H1 (cell line): ENCODE results near the gene RNF149. TPM values are rescaled to one million over a fixed set of nuclear protein-coding genes. Genes with fewer than 3 reads are reported as not detected.

Experiments used
- CTCF ChIA-PET: fragments of 300-600 bp; sonication (Branson Sonifier 250); formaldehyde crosslinking; loops from one replicate; lab custom pipeline; 2021; ENCODE audit not compliant: partially characterized antibody; lab: Charles Lee
- POLR2A ChIA-PET: fragments of 300-600 bp; sonication (Branson Sonifier 250); formaldehyde crosslinking; loops from one replicate; lab custom pipeline; 2021; ENCODE audit warnings: inconsistent platforms; ENCODE audit not compliant: partially characterized antibody; lab: Charles Lee
- DNase-seq, 2 experiments: peaks; one replicate each; pipeline versions ENCODE4 v3.0.0 to v3.0.0-alpha.2; 2010 to 2022; ENCODE audit warnings: low spot score in 2 of 2, low read depth in 1 of 2, mixed read lengths in 1 of 2
- FAIRE-seq: peaks from 2 replicates; lab custom pipeline; 2011; peaks lifted over from hg19 to GRCh38; lab: Jason Lieb, UNC
- H2AFZ ChIP-seq: 2 replicates; pipeline ENCODE4 v1.8.1; 2012; ENCODE audit warnings: low read length, inconsistent platforms
- H2AK5ac ChIP-seq: 2 replicates; pipeline ENCODE4 v1.6.1; 2013; ENCODE audit warnings: low read depth, low read length
- H2BK120ac ChIP-seq: replicated peaks from 2 replicates; pipeline ENCODE3; 2013; ENCODE audit warnings: low read depth, low read length, inconsistent platforms
- H2BK12ac ChIP-seq: 2 replicates; pipeline ENCODE4 v1.6.1; 2013; ENCODE audit warnings: low read depth, low read length
- H2BK15ac ChIP-seq: 2 replicates; pipeline ENCODE4 v1.6.1; 2013; ENCODE audit warnings: low read length
- H2BK20ac ChIP-seq: 2 replicates; pipeline ENCODE4 v1.6.1; 2013; ENCODE audit warnings: low read length
- H2BK5ac ChIP-seq: 2 replicates; pipeline ENCODE4 v1.6.1; 2013; ENCODE audit warnings: low read depth, low read length
- H3K14ac ChIP-seq: 2 replicates; pipeline ENCODE4 v1.6.1; 2013; ENCODE audit warnings: inconsistent platforms; ENCODE audit not compliant: insufficient read length
- H3K18ac ChIP-seq: 2 replicates; pipeline ENCODE4 v1.6.1; 2013; ENCODE audit warnings: low read length; ENCODE audit errors: extremely low read depth
- H3K23ac ChIP-seq: 2 replicates; pipeline ENCODE4 v1.6.1; 2013; ENCODE audit warnings: inconsistent platforms; ENCODE audit not compliant: insufficient read length
- H3K23me2 ChIP-seq: 2 replicates; pipeline ENCODE4 v1.6.1; 2013; ENCODE audit warnings: low read depth, low read length
- H3K27ac ChIP-seq: 2 replicates; pipeline ENCODE4 v1.6.1; 2011; ENCODE audit warnings: low read depth, low read length, inconsistent platforms
- H3K27me3 ChIP-seq, 4 experiments: replicated peaks in 1 of 4; 1 replicate in 1 of 4; 2 replicates in 3 of 4; pipeline versions ENCODE4 v1.6.1 to v1.8.1; 2011 to 2013; ENCODE audit warnings: low read length in 3 of 4, mild to moderate bottlenecking in 3 of 4, inconsistent platforms in 2 of 4, mixed read lengths in 2 of 4, moderate library complexity in 1 of 4; ENCODE audit not compliant: control insufficient read depth in 3 of 4, insufficient read depth in 3 of 4; ENCODE audit errors: extremely low read depth in 1 of 4
- H3K36me3 ChIP-seq, 4 experiments: 2 replicates each; pipeline versions ENCODE4 v1.6.1 to v1.8.1; 2011 to 2013; ENCODE audit warnings: mild to moderate bottlenecking in 4 of 4, low read length in 3 of 4, moderate library complexity in 2 of 4, control low read depth in 1 of 4, inconsistent platforms in 1 of 4; ENCODE audit not compliant: insufficient read depth in 4 of 4, control insufficient read depth in 2 of 4
- H3K4ac ChIP-seq: replicated peaks from 2 replicates; pipeline ENCODE3; 2013; ENCODE audit warnings: low read length, low read depth, mixed read lengths, inconsistent platforms; ENCODE audit not compliant: insufficient read length
- H3K4me1 ChIP-seq, 4 experiments: replicated peaks in 1 of 4; 1 replicate in 1 of 4; 2 replicates in 3 of 4; pipeline versions ENCODE4 v1.6.1 to v1.8.1; 2011 to 2013; ENCODE audit warnings: low read length in 3 of 4, inconsistent platforms in 2 of 4, mixed read lengths in 1 of 4; ENCODE audit not compliant: insufficient read depth in 4 of 4, control insufficient read depth in 3 of 4
- H3K4me2 ChIP-seq, 2 experiments: 2 replicates each; pipeline versions ENCODE4 v1.6.1 to v1.8.1; 2011 to 2013; ENCODE audit warnings: low read depth in 2 of 2, low read length in 2 of 2, control low read depth in 1 of 2, inconsistent platforms in 1 of 2, mild to moderate bottlenecking in 1 of 2; ENCODE audit not compliant: insufficient read depth in 1 of 2
- H3K4me3 ChIP-seq, 4 experiments: fragments of 200-600, 300-600 bp in 1 of 4; sonication (generic), shearing (Covaris generic), sonication (Bioruptor Twin) in 1 of 4; 2 replicates each; pipeline versions ENCODE4 v1.5.1 to v1.8.1; 2011 to 2016; ENCODE audit warnings: low read length in 4 of 4, low read depth in 3 of 4, control low read depth in 2 of 4, inconsistent platforms in 2 of 4, mild to moderate bottlenecking in 2 of 4, mixed read lengths in 1 of 4, moderate library complexity in 1 of 4; ENCODE audit not compliant: insufficient read depth in 2 of 4; ENCODE audit errors: extremely low read depth in 1 of 4
- H3K56ac ChIP-seq: replicated peaks from 2 replicates; pipeline ENCODE3; 2013; ENCODE audit warnings: low read depth, mild to moderate bottlenecking, mixed read lengths, low read length, inconsistent platforms; ENCODE audit not compliant: insufficient read length
- H3K79me1 ChIP-seq: 2 replicates; pipeline ENCODE4 v1.6.1; 2013; ENCODE audit warnings: low read depth, low read length, control low read depth
- H3K79me2 ChIP-seq, 2 experiments: 2 replicates each; pipeline versions ENCODE4 v1.6.1 to v1.8.1; 2012 to 2013; ENCODE audit warnings: low read length in 2 of 2, mild to moderate bottlenecking in 2 of 2, inconsistent platforms in 1 of 2; ENCODE audit not compliant: insufficient read depth in 2 of 2, control insufficient read depth in 1 of 2
- H3K9ac ChIP-seq, 4 experiments: replicated peaks in 1 of 4; 1 replicate in 1 of 4; 2 replicates in 3 of 4; pipeline versions ENCODE4 v1.6.1 to v1.8.1; 2011 to 2013; ENCODE audit warnings: low read depth in 3 of 4, low read length in 3 of 4, control low read depth in 2 of 4, mild to moderate bottlenecking in 2 of 4, moderate library complexity in 2 of 4, inconsistent platforms in 1 of 4; ENCODE audit errors: extremely low read depth in 1 of 4
- H3K9me3 ChIP-seq, 2 experiments: 2 replicates each; pipeline versions ENCODE4 v1.6.1 to v1.8.1; 2012 to 2013; ENCODE audit warnings: mild to moderate bottlenecking in 2 of 2, moderate library complexity in 2 of 2, control low read depth in 1 of 2, inconsistent platforms in 1 of 2, low read depth in 1 of 2, low read length in 1 of 2, mixed read lengths in 1 of 2; ENCODE audit not compliant: insufficient read depth in 2 of 2
- H4K20me1 ChIP-seq, 2 experiments: replicated peaks in 1 of 2; 2 replicates each; pipeline versions ENCODE3 to v1.8.1; 2011 to 2013; ENCODE audit warnings: inconsistent platforms in 2 of 2, low read length in 2 of 2, mild to moderate bottlenecking in 1 of 2; ENCODE audit not compliant: insufficient read depth in 2 of 2, control insufficient read depth in 1 of 2
- H4K5ac ChIP-seq: 2 replicates; pipeline ENCODE4 v1.6.1; 2013; ENCODE audit warnings: low read length, low read depth, mixed read lengths, inconsistent platforms; ENCODE audit not compliant: insufficient read length
- H4K8ac ChIP-seq: 2 replicates; pipeline ENCODE4 v1.8.0; 2013; ENCODE audit warnings: mild to moderate bottlenecking, moderate library complexity, low read length, inconsistent platforms; ENCODE audit not compliant: insufficient read depth; ENCODE audit errors: extremely low read depth
- H4K91ac ChIP-seq: replicated peaks from 2 replicates; pipeline ENCODE3; 2013; ENCODE audit warnings: low read length, mixed read lengths, inconsistent platforms; ENCODE audit not compliant: insufficient read length
- CBX5 ChIP-seq: fragments of 300-800, 300-1000 bp; sonication (generic); IDR thresholded peaks from 2 replicates; pipeline ENCODE4 v1.7.1; 2016; ENCODE audit warnings: antibody characterized with exemption, low read length, low read depth
- FOSL1 ChIP-seq: IDR thresholded peaks from 2 replicates; pipeline ENCODE4 v1.6.1; 2011; ENCODE audit warnings: mild to moderate bottlenecking, low read depth, low read length, moderate library complexity; ENCODE audit not compliant: insufficient read depth
- NANOG ChIP-seq: IDR thresholded peaks from 2 replicates; pipeline ENCODE4 v1.6.1; 2011; ENCODE audit warnings: low read length, low read depth, mild to moderate bottlenecking, inconsistent platforms; ENCODE audit not compliant: insufficient read depth, poor library complexity, severe bottlenecking
- PHF8 ChIP-seq: fragments of 200-600 bp; sonication (generic); conservative IDR thresholded peaks from 2 replicates; pipeline ENCODE4 v1.7.1; 2012; ENCODE audit warnings: low read depth, mild to moderate bottlenecking, inconsistent platforms, low read length, moderate library complexity
- POLR2A ChIP-seq, 2 experiments: IDR thresholded peaks; 1 replicate in 1 of 2; 2 replicates in 1 of 2; pipeline ENCODE4 v1.6.1; 2011; ENCODE audit warnings: low read depth in 2 of 2, low read length in 2 of 2, mild to moderate bottlenecking in 2 of 2; ENCODE audit errors: control extremely low read depth in 1 of 2
- RAD21 ChIP-seq, 2 experiments: IDR thresholded peaks in 1 of 2; conservative IDR thresholded peaks in 1 of 2; 2 replicates each; pipeline ENCODE4 v1.6.1; 2011; ENCODE audit warnings: low read depth in 2 of 2, low read length in 2 of 2, improper control_type of control experiment in 1 of 2, inconsistent platforms in 1 of 2, mild to moderate bottlenecking in 1 of 2, moderate library complexity in 1 of 2
- RNF2 ChIP-seq: fragments of 200-900, 300-1000 bp; sonication (generic); IDR thresholded peaks from 2 replicates; pipeline ENCODE4 v1.7.1; 2016; ENCODE audit warnings: borderline replicate concordance, low read depth, mild to moderate bottlenecking, antibody characterized with exemption, low read length; ENCODE audit not compliant: poor library complexity, severe bottlenecking; ENCODE audit errors: missing control alignments
- RXRA ChIP-seq: IDR thresholded peaks from 2 replicates; pipeline ENCODE4 v1.6.1; 2011; ENCODE audit warnings: low read depth, mild to moderate bottlenecking, low read length, moderate library complexity; ENCODE audit not compliant: insufficient read depth
- SUZ12 ChIP-seq: fragments of 200-600 bp; sonication (generic); IDR thresholded peaks from 2 replicates; pipeline ENCODE4 v1.6.1; 2012; ENCODE audit warnings: mild to moderate bottlenecking, inconsistent platforms, low read length, moderate library complexity, mixed read lengths
- ZNF274 ChIP-seq: IDR thresholded peaks from 2 replicates; pipeline ENCODE4 v1.7.0; 2012; ENCODE audit warnings: low read length, borderline replicate concordance; ENCODE audit errors: extremely low read depth
- WGBS, 2 experiments: shearing (Covaris generic) in 1 of 2; methylation state at CpG; one replicate each; pipeline versions ENCODE4 v1.1.6 to v1.1.7; 2013 to 2015; ENCODE audit warnings: low lambda C conversion rate in 2 of 2, mixed read lengths in 2 of 2, inconsistent platforms in 1 of 2, low coverage in 1 of 2, missing lambda C conversion rate in 1 of 2; ENCODE audit not compliant: insufficient replicate concordance in 2 of 2, insufficient coverage in 1 of 2, insufficient read length in 1 of 2; ENCODE audit errors: extremely low coverage in 1 of 2, missing lambda C conversion rate in 1 of 2; 5-methylcytosine and 5-hydroxymethylcytosine counted together
- polyA plus RNA-seq, 7 experiments: library from polyadenylated mRNA; depleted of rRNA in 3 of 7; stranded (reverse) in 5 of 7; unstranded in 2 of 7; fragments of >200 nt in 5 of 7; fragments of 200-250 nt in 2 of 7; gene quantifications; 1 replicate in 5 of 7; 2 replicates in 1 of 7; 4 replicates in 1 of 7; pipeline versions ENCODE4 v1.2.1 to v1.2.3, GENCODE V29; 2011 to 2013; ENCODE audit warnings: missing spikeins in 2 of 7, mixed read lengths in 2 of 7
- total RNA-seq: library from RNA; stranded (reverse); fragmentation: NEBNext Ultra II Directional; extraction: Animal tissue kit (Norgen Biotek cat#: 25700); gene quantifications from 2 replicates; pipeline ENCODE4 v1.2.1, GENCODE V29; 2021
- TF ChIP-seq, protein P1 (sequence below): IDR thresholded peaks from 2 replicates; pipeline ENCODE4 v1.6.1; 2012; ENCODE audit warnings: low read length, inconsistent platforms

Gene RNF149
- total and polyA plus RNA-seq, 2 of the 8 experiments (the other 6 are each of a cell fraction or from before 2014, with no cell fraction given), result 16.6 to 28.2 TPM

DNA sequence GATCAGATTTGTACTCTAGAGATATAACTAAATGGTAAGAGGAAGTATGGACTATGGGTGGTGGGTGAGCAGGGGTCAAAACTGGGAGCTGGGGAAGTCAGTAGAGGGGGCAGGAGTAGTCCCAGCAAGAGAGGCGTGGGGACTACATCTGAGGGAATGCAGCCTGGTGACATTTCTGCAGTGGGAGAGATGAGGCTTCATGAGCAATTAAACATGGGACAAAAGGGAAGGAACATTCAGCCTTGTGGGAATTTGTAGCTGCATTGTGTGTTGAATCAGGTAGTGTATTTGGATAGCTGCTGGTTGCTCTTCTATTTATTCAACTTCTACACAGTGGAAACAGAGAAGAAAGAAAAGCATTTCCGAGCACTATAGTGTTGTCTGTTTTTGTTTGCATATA is 52.2 kb downstream of the RNF149 start:
- Histone ChIP-seq H2BK15ac (no peak overlapping the region), H3K79me2 (peaks cover 9 to 38% of the 10 kb centered on the region in 2 experiments), H3K14ac (no peak overlapping the region), H4K20me1 (peaks cover 6 to 9% of the 10 kb centered on the region in 2 experiments), H2BK120ac (no peak overlapping the region), H2BK12ac (no peak overlapping the region), H3K4me1 (peaks cover 0 to 12% (median 7%) of the 10 kb centered on the region in 4 experiments; a peak in 4 of 7 replicates), H3K9ac (no peak overlapping the region), H3K4ac (no peak overlapping the region), H2BK5ac (no peak overlapping the region), H3K4me3 (no peak overlapping the region), H2AK5ac (no peak overlapping the region), H4K91ac (no peak overlapping the region), H3K9me3 (no peaks in the 10 kb centered on the region), H3K4me2 (no peak overlapping the region), H2BK20ac (no peak overlapping the region), H2AFZ (no peak overlapping the region), H3K27ac (no peak overlapping the region), H4K8ac (no peak overlapping the region), H3K18ac (no peak overlapping the region), H3K23me2 (peaks cover 4% of the 10 kb centered on the region), H3K79me1 (peaks cover 6% of the 10 kb centered on the region), H3K27me3 (no peaks in the 10 kb centered on the region), H3K23ac (no peak overlapping the region), H3K56ac (no peak overlapping the region), H4K5ac (no peak overlapping the region), H3K36me3 (peaks cover 0 to 14% (median 5%) of the 10 kb centered on the region in 4 experiments; a peak in 5 of 8 replicates)
- ChIA-PET POLR2A (interaction anchor here (0.6 to 1.3 kb wide), 2 partner anchors 15 to 251 kb away, joined by 3 to 4 read pairs; no protein-coding TSS in a partner anchor), CTCF (interaction anchor here (0.6 to 1.5 kb wide), 5 partner anchors 11 to 132 kb away, joined by 3 to 5 read pairs (median 4); partner anchors contain the start of gene CREG2)
- DNase-seq (no peak), FAIRE-seq (no peak)
- 97% methylated on average over 2 of the region's 2 CpGs; no CpG with 5 or more reads in 1 of the 2 experiments for WGBS, 2 experiments
- TF ChIP-seq ZNF274 (no peak), SUZ12 (no peak), RXRA (no peak), NANOG (no peak), RAD21 (IDR thresholded peaks at IDR 0.05 in 1 of 2, conservative IDR thresholded peaks at IDR 0.05 in 1 of 2; ENCODE audit: low read depth in 2 of 2, low read length in 2 of 2) (no peak), RNF2 (no peak), CBX5 (no peak), PHF8 (no peak), FOSL1 (no peak), POLR2A (IDR thresholded peaks at IDR 0.05; ENCODE audit: control extremely low read depth in 1 of 2, low read depth in 2 of 2, low read length in 2 of 2) (no peak)
- TF ChIP-seq, protein P1, sequence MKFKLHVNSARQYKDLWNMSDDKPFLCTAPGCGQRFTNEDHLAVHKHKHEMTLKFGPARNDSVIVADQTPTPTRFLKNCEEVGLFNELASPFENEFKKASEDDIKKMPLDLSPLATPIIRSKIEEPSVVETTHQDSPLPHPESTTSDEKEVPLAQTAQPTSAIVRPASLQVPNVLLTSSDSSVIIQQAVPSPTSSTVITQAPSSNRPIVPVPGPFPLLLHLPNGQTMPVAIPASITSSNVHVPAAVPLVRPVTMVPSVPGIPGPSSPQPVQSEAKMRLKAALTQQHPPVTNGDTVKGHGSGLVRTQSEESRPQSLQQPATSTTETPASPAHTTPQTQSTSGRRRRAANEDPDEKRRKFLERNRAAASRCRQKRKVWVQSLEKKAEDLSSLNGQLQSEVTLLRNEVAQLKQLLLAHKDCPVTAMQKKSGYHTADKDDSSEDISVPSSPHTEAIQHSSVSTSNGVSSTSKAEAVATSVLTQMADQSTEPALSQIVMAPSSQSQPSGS, result no peak
